ENCODE data around the gene METRN. TPM values are rescaled to one million over a fixed set of nuclear protein-coding genes. Genes with fewer than 3 reads are reported as not detected.
"Not testable (repeated sequence)": the region's sequence is repeated elsewhere in the genome, so short reads cannot be mapped to it uniquely, and the experiment has no call there.

The METRN gene
- total and polyA plus RNA-seq, 5 experiments from 2014 or later: 13.1 to 40.9 (median 22.1) TPM

- peak overlapping the region in 1 of 10 donors; percentile 70 for H3K27ac Mint-ChIP-seq
- ATAC-seq: no peak
- H3K36me3 Mint-ChIP-seq: peaks cover 0 to 14% (median 3%) of the 10 kb centered on the region in 3 donors
- peaks cover 4 to 54% (median 37%) of the 10 kb centered on the region in 4 donors for H3K4me1 Mint-ChIP-seq
- no peaks in the 10 kb centered on the region for H3K27me3 Mint-ChIP-seq
- no peak for DNase-seq
- H3K4me3 Mint-ChIP-seq: peak overlapping the region in 2 of 10 donors; percentile 38 to 41
- POLR2A ChIA-PET: interaction anchor here (0.8 to 8.3 kb wide), 8 partner anchors 10 to 48 kb away, joined by 3 to 95 read pairs (median 4); partner anchors contain the start of genes METTL26, RHBDL1, RHOT2 and WDR90
- no peaks in the 10 kb centered on the region for H3K9me3 Mint-ChIP-seq
Observed at GRCh38 chr16:684961-685696, 29.8 kb upstream of the METRN start.

GRCh38 chr16:685967-686366 lies 29.0 kb upstream of the METRN start:
- no peaks in the 10 kb centered on the region for H3K27me3 Mint-ChIP-seq
- H3K9me3 Mint-ChIP-seq: no peaks in the 10 kb centered on the region
- POLR2A ChIA-PET: interaction anchor here (0.7 to 3.6 kb wide), 5 partner anchors 10 to 50 kb away, joined by 3 to 38 read pairs (median 4); partner anchors contain the start of genes METTL26 and RHBDL1
- H3K4me3 Mint-ChIP-seq: peak overlapping the region in 9 of 10 donors; percentile 2 to 53 (median 26)
- H3K27ac Mint-ChIP-seq: peak overlapping the region in 4 of 10 donors; percentile 29 to 53 (median 52)
- DNase-seq (no peak), ATAC-seq (no peak)
- peaks cover 6 to 59% (median 42%) of the 10 kb centered on the region in 4 donors for H3K4me1 Mint-ChIP-seq
- peaks cover 0 to 14% (median 3%) of the 10 kb centered on the region in 3 donors for H3K36me3 Mint-ChIP-seq

DNA sequence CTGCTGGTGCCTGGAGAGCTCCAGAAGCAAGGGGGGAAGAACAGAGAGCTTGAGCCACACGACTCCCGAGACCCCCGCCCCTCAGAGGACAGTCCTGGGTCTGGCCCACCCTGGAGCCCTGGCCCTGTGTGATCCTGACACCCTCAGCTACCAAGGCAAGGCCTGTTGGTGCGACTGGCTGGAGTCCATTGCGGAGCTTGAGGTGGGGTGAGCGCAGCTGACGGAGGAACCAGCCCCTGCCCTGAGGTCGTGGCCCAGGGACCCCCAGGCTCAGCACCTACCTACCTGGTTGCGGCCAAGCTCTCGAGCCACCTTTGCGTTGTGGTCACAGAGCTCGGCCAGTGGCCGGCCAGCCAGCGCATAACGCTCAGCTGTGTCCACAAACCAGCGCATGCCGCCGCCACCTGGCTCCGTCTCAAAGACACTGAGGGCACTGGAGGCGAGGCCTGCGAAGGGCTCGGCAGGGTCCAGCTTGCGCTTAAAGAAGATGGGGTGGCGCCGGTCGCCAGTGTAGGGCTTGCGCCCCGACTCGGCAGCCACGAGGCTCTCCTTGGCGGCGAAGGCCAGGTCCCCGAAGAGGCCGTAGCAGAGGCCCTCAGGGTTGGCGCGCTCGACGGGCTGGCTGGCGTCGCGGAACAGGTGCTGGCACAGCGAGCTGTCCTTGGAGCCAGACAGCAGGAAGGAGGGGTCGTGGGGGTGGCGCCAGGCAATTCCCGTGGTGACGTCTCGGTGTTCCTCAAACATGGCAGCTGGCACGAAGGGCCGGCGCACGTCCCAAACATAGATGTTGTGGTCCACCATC lies 28.3 kb upstream of the METRN start:
- Mint-ChIP-seq H3K4me1 (peaks cover 9 to 54% (median 38%) of the 10 kb centered on the region in 4 donors), H3K4me3 (peak overlapping the region in 2 of 10 donors; percentile 19 to 53), H3K9me3 (no peaks in the 10 kb centered on the region), H3K27ac (peak overlapping the region in 1 of 10 donors; percentile 25), H3K27me3 (no peaks in the 10 kb centered on the region), H3K36me3 (peaks cover 0 to 9% (median 3%) of the 10 kb centered on the region in 3 donors)
- DNase-seq: no peak
- POLR2A ChIA-PET: interaction anchor here (0.7 to 3.6 kb wide), 5 partner anchors 9 to 50 kb away, joined by 3 to 38 read pairs (median 4); partner anchors contain the start of genes METTL26 and RHBDL1
- no peak for ATAC-seq

GRCh38 chr16:687499-687898 lies 27.4 kb upstream of the METRN start:
- Mint-ChIP-seq H3K4me1 (peaks cover 6 to 48% (median 32%) of the 10 kb centered on the region in 4 donors), H3K4me3 (peak overlapping the region in 3 of 10 donors; percentile 36 to 54 (median 48)), H3K27me3 (peaks cover 0 to 2% (median 0%) of the 10 kb centered on the region in 5 donors), H3K36me3 (peaks cover 0 to 4% (median 2%) of the 10 kb centered on the region in 3 donors), H3K9me3 (no peaks in the 10 kb centered on the region), H3K27ac (peak overlapping the region in 2 of 10 donors; percentile 21 to 84)
- DNase-seq: no peak
- ATAC-seq: no peak
- POLR2A ChIA-PET: interaction anchor here (0.7 to 0.9 kb wide), 3 partner anchors 8 to 45 kb away, joined by 3 read pairs; no protein-coding TSS in a partner anchor

DNA sequence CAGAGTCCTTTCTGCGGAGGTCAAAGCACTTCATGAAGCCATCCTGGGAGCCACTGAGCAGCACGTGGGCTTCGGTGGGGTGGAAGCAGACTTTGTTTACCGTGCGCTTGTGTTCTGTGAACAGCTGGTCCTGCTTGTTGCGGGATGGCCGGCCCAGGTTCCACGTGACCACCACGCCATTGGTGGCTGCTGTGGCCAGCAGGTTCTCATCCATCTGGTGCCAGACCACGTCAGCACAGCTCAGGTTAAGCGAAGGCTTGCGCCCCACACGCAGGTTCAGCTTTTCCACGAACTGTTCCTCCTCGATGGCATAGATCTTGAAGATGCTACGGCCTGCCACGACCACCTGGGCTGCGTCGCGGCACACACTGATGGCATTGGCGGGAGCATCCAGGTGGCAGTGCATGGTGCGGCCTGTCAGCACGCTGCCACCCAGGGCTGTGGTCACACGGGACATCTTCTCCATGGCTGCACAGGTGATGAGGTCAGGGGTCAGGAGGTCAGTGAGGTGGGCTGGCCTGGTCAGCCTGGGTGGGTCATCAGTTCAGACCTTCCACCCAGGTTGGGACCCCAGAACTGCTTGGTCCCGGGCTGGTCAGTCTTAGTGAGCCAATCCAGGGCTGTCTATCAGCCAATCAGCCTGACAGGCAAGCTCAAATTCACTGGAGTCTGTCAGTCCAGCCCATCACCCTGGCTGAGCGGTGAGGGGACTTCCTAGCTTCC lies 25.6 kb upstream of the METRN start:
- Mint-ChIP-seq H3K9me3 (no peaks in the 10 kb centered on the region), H3K27me3 (peaks cover 0 to 2% (median 0%) of the 10 kb centered on the region in 5 donors), H3K27ac (peak overlapping the region; percentile 71 to 95 (median 88)), H3K36me3 (peaks cover 0 to 3% (median 0%) of the 10 kb centered on the region in 3 donors), H3K4me3 (peak overlapping the region; percentile 82 to 95 (median 91)), H3K4me1 (peaks cover 5 to 45% (median 28%) of the 10 kb centered on the region in 4 donors)
- POLR2A ChIA-PET: interaction anchor here (0.6 to 2.3 kb wide), 18 partner anchors 9 to 1276 kb away, joined by 3 to 37 read pairs (median 4); partner anchors contain the start of genes ANTKMT, CCDC78, CIAO3 and HAGHL
- ATAC-seq: no peak
- no peak for DNase-seq

GRCh38 chr16:691242-691641 lies 23.7 kb upstream of the METRN start:
- H3K36me3 Mint-ChIP-seq, POLR2A ChIA-PET, ATAC-seq, DNase-seq, H3K27me3 Mint-ChIP-seq, H3K9me3 Mint-ChIP-seq: not testable (repeated sequence)
- Mint-ChIP-seq H3K27ac (peak overlapping the region in 8 of 10 donors; percentile 21 to 89 (median 58)), H3K4me3 (peak overlapping the region; percentile 18 to 95 (median 84)), H3K4me1 (peaks cover 9 to 54% (median 31%) of the 10 kb centered on the region in 4 donors)

DNA sequence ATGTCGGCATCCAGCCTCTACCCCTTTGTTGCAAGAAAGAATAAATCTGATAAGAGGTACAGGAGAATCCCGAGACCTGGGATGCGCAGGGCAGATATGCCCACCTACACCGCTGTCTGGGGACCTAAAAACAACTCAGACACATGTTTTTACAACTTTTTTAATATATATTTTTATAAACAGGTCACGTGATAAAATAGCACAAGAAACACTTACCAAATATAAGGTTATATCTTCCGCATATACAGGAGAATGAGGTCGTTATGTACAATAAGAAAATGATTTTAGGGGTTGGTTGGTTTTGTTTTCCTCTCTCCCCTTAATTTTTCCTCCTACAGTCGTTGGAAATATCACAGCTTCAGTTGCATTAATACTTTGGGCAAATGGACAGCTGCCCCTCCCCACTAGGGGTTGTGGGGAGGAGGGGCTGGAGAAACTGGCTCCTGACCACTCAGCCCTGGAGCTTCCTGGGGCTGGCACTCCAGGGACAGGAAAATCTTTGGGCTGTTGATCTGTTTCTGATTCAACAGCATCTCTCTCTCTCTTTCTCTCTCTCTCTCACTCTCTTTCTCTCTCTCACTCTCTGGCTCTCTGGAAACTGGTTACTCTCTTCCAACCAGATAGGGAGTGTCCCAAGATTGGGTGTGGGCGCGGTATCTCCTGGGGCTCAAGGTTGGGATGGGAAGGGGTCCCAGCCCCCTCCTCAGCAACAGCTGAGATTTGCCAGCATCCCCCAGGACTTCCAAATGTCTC lies 22.4 kb upstream of the METRN start:
- H3K4me1 Mint-ChIP-seq: peaks cover 9 to 59% (median 32%) of the 10 kb centered on the region in 4 donors
- peak overlapping the region; percentile 2 to 82 (median 59) for H3K4me3 Mint-ChIP-seq
- POLR2A ChIA-PET: interaction anchor here (0.9 to 5.2 kb wide), 5 partner anchors 8 to 56 kb away, joined by 3 to 56 read pairs (median 49); partner anchors contain the start of genes ANTKMT, CCDC78, HAGHL and JMJD8
- DNase-seq: no peak
- no peaks in the 10 kb centered on the region for H3K9me3 Mint-ChIP-seq
- no peak for ATAC-seq
- peak overlapping the region in 5 of 10 donors; percentile 26 to 68 (median 53) for H3K27ac Mint-ChIP-seq
- H3K36me3 Mint-ChIP-seq: no peaks in the 10 kb centered on the region
- H3K27me3 Mint-ChIP-seq: peaks cover 0 to 2% (median 0%) of the 10 kb centered on the region in 5 donors

DNA sequence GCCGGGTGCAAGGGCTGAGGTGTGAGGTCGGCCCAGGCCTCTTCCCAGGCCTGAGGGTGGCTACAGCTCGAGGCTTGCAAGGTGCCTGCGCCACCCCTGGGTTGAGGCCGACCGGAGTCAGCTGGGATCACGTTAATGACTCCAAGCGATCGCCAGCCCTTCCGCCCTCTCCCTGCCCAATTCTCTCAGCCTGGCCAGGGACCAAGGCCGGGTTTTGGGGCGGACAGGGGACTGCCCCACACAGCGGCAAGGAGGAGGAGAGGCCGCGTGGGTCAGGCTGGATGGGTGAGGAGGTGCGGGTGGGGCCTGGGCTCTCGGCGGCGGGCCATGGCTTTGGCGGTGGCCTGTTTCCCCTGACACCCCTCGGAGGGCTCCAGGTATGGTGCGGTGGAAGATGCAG lies 21.6 kb upstream of the METRN start:
- H3K9me3 Mint-ChIP-seq: no peaks in the 10 kb centered on the region
- H3K4me3 Mint-ChIP-seq: peak overlapping the region in 9 of 10 donors; percentile 4 to 82 (median 44)
- no peaks in the 10 kb centered on the region for H3K36me3 Mint-ChIP-seq
- H3K27me3 Mint-ChIP-seq: peaks cover 0 to 2% (median 0%) of the 10 kb centered on the region in 5 donors
- no peak for DNase-seq
- ATAC-seq: peak in 1 of 2 donors; percentile 1
- H3K27ac Mint-ChIP-seq: peak overlapping the region in 3 of 10 donors; percentile 20 to 40 (median 28)
- POLR2A ChIA-PET: interaction anchor here (0.9 to 5.2 kb wide), 5 partner anchors 9 to 57 kb away, joined by 3 to 56 read pairs (median 49); partner anchors contain the start of genes ANTKMT, CCDC78, HAGHL and JMJD8
- peaks cover 9 to 53% (median 32%) of the 10 kb centered on the region in 4 donors for H3K4me1 Mint-ChIP-seq

DNA sequence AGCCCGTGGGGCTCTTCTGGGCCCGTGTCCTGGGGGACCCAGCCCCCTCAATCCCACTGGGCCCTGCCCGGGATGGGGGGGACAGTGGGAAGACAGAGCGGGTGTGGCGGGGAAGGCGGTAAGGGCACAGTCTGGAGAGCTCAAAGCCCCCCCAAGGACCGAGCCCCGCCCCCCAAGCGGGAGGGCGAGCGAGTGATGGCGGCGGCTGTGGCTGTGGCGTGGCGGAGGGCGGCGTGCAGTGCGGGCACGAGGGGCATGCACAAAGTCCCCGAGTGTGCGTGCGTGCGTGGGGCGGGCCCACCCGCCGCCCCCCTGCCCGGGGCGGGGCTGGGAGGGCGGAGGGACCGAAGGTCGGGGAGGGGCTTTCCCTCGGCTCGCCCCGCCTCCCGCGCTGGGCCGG lies 21.2 kb upstream of the METRN start:
- Mint-ChIP-seq H3K27ac (peak overlapping the region in 2 of 10 donors; percentile 13 to 28), H3K9me3 (no peaks in the 10 kb centered on the region), H3K27me3 (peaks cover 0 to 2% (median 0%) of the 10 kb centered on the region in 5 donors), H3K4me3 (peak overlapping the region in 9 of 10 donors; percentile 4 to 82 (median 34)), H3K36me3 (no peaks in the 10 kb centered on the region), H3K4me1 (peaks cover 9 to 49% (median 31%) of the 10 kb centered on the region in 4 donors)
- DNase-seq (peak in 6 of 10 donors; percentile 56 to 69 (median 58)), ATAC-seq (peak in 1 of 2 donors; percentile 43)
- POLR2A ChIA-PET: interaction anchor here (0.9 to 5.2 kb wide), 8 partner anchors 9 to 57 kb away, joined by 3 to 56 read pairs (median 28); partner anchors contain the start of genes ANTKMT, CCDC78, HAGHL and JMJD8

GRCh38 chr16:694187-694862 lies 20.6 kb upstream of the METRN start:
- Mint-ChIP-seq H3K9me3 (no peaks in the 10 kb centered on the region), H3K36me3 (no peaks in the 10 kb centered on the region), H3K27ac (peak overlapping the region in 3 of 10 donors; percentile 29 to 78 (median 49)), H3K4me1 (peaks cover 9 to 49% (median 28%) of the 10 kb centered on the region in 4 donors), H3K27me3 (peaks cover 0 to 2% (median 0%) of the 10 kb centered on the region in 5 donors), H3K4me3 (peak overlapping the region; percentile 72 to 87 (median 80))
- POLR2A ChIA-PET: interaction anchor here (1.1 to 5.2 kb wide), 12 partner anchors 9 to 94 kb away, joined by 3 to 56 read pairs (median 14); partner anchors contain the start of genes ANTKMT, CCDC78, CHTF18 and HAGHL
- no peak for DNase-seq
- ATAC-seq: peak; percentile 22 to 25

Measured in naive thymus-derived CD8-positive, alpha-beta T cell (primary cell).